Activated naive CD8-positive, alpha-beta T cell treated with anti-CD3 and anti-CD28 coated beads, Interleukin-2, amount 10 ng/mL, durations not matched to agents 7 days and 5 days (primary cell): ENCODE data around the gene RSF1. TPM values are rescaled to one million over a fixed set of nuclear protein-coding genes. Genes with fewer than 3 reads are reported as not detected.

Experiments used
- ATAC-seq: fragments of 150-1000 bp; cut with Tn5 transposase; one replicate; pipeline ENCODE4 v1.10.0; 2021; ENCODE audit warnings: low read depth, moderate library complexity
- POLR2A ChIA-PET: fragments of 350-600 bp; sonication (Branson Sonifier 250); formaldehyde crosslinking; loops from one replicate; lab custom pipeline; 2021; ENCODE audit warnings: antibody characterized with exemption; lab: Charles Lee
- DNase-seq: peaks from one replicate; pipeline ENCODE4 v3.0.0; 2021
- H3K27ac Mint-ChIP-seq: one replicate; pipeline ENCODE4 v1.8.0; 2022; ENCODE audit warnings: mild to moderate bottlenecking, mixed read lengths
- H3K27me3 Mint-ChIP-seq: one replicate; pipeline ENCODE4 v1.8.0; 2022; ENCODE audit warnings: mild to moderate bottlenecking, moderate library complexity, mixed read lengths
- H3K36me3 Mint-ChIP-seq: one replicate; pipeline ENCODE4 v1.8.0; 2021; ENCODE audit warnings: mild to moderate bottlenecking, mixed read lengths
- H3K4me1 Mint-ChIP-seq: one replicate; pipeline ENCODE4 v1.8.0; 2021; ENCODE audit warnings: mixed read lengths
- H3K4me3 Mint-ChIP-seq: one replicate; pipeline ENCODE4 v1.8.0; 2022; ENCODE audit warnings: mild to moderate bottlenecking, moderate library complexity, mixed read lengths
- H3K9me3 Mint-ChIP-seq: one replicate; pipeline ENCODE4 v1.8.0; 2021; ENCODE audit warnings: mixed read lengths
- total RNA-seq, 2 experiments: library from RNA; stranded (reverse); gene quantifications; one replicate each; pipeline ENCODE4 v1.2.3, GENCODE V29; 2021

RSF1 gene
- total RNA-seq, 2 experiments from 2014 or later, result 64.8 to 74.1 TPM

- Mint-ChIP-seq H3K9me3 (no peaks in the 10 kb centered on the region), H3K27ac (no peak overlapping the region), H3K27me3 (no peaks in the 10 kb centered on the region), H3K4me3 (no peak overlapping the region), H3K4me1 (no peaks in the 10 kb centered on the region), H3K36me3 (peaks cover 40% of the 10 kb centered on the region)
- no peak for DNase-seq
- no peak for ATAC-seq
- POLR2A ChIA-PET, result no interaction called here
Observed at GRCh38 chr11:77677138-77677537, 143.4 kb downstream of the RSF1 start.

- no peaks in the 10 kb centered on the region for H3K4me1 Mint-ChIP-seq
- H3K27ac Mint-ChIP-seq, result no peak overlapping the region
- no peak overlapping the region for H3K4me3 Mint-ChIP-seq
- H3K9me3 Mint-ChIP-seq, result no peaks in the 10 kb centered on the region
- peaks cover 57% of the 10 kb centered on the region for H3K36me3 Mint-ChIP-seq
- no peaks in the 10 kb centered on the region for H3K27me3 Mint-ChIP-seq
- DNase-seq, result no peak
- POLR2A ChIA-PET, result no interaction called here
- ATAC-seq, result no peak
Observed at GRCh38 chr11:77672264-77672663, 148.3 kb downstream of the RSF1 start.

- Mint-ChIP-seq H3K4me1 (no peaks in the 10 kb centered on the region), H3K4me3 (no peak overlapping the region), H3K36me3 (peaks cover 43% of the 10 kb centered on the region), H3K9me3 (no peaks in the 10 kb centered on the region), H3K27ac (no peak overlapping the region), H3K27me3 (no peaks in the 10 kb centered on the region)
- DNase-seq, result no peak
- POLR2A ChIA-PET, result no interaction called here
- ATAC-seq, result no peak
Observed at GRCh38 chr11:77669848-77670511, 150.5 kb downstream of the RSF1 start.

GRCh38 chr11:77668760-77669159 is 151.8 kb downstream of the RSF1 start:
- ATAC-seq (no peak), DNase-seq (no peak)
- H3K27me3 Mint-ChIP-seq, result no peaks in the 10 kb centered on the region
- POLR2A ChIA-PET, result no interaction called here
- H3K36me3 Mint-ChIP-seq, result peaks cover 37% of the 10 kb centered on the region
- no peak overlapping the region for H3K4me3 Mint-ChIP-seq
- H3K27ac Mint-ChIP-seq, result no peak overlapping the region
- no peaks in the 10 kb centered on the region for H3K4me1 Mint-ChIP-seq
- H3K9me3 Mint-ChIP-seq, result no peaks in the 10 kb centered on the region

GRCh38 chr11:77665240-77665965 is 155.1 kb downstream of the RSF1 start:
- H3K27me3 Mint-ChIP-seq, result no peaks in the 10 kb centered on the region
- peaks cover 21% of the 10 kb centered on the region for H3K36me3 Mint-ChIP-seq
- ATAC-seq (no peak), DNase-seq (no peak)
- H3K4me1 Mint-ChIP-seq, result no peaks in the 10 kb centered on the region
- POLR2A ChIA-PET, result no interaction called here
- H3K4me3 Mint-ChIP-seq, result no peak overlapping the region
- H3K27ac Mint-ChIP-seq, result no peak overlapping the region
- no peaks in the 10 kb centered on the region for H3K9me3 Mint-ChIP-seq

GRCh38 chr11:77661670-77662069 is 158.9 kb downstream of the RSF1 start:
- Mint-ChIP-seq H3K9me3 (no peaks in the 10 kb centered on the region), H3K4me3 (no peak overlapping the region), H3K36me3 (peaks cover 2% of the 10 kb centered on the region), H3K27ac (no peak overlapping the region), H3K4me1 (no peaks in the 10 kb centered on the region), H3K27me3 (peaks cover 2% of the 10 kb centered on the region)
- DNase-seq, result no peak
- POLR2A ChIA-PET, result no interaction called here
- ATAC-seq, result no peak

GRCh38 chr11:77660947-77661346 is 159.6 kb downstream of the RSF1 start:
- DNase-seq (no peak), ATAC-seq (no peak)
- Mint-ChIP-seq H3K4me3 (no peak overlapping the region), H3K9me3 (no peaks in the 10 kb centered on the region), H3K36me3 (peaks cover 2% of the 10 kb centered on the region), H3K27ac (no peak overlapping the region), H3K27me3 (peaks cover 2% of the 10 kb centered on the region), H3K4me1 (no peaks in the 10 kb centered on the region)
- POLR2A ChIA-PET, result interaction anchor here (1.1 kb wide), 1 partner anchor 21 kb away, joined by 5 read pairs; no protein-coding TSS in a partner anchor

- Mint-ChIP-seq H3K36me3 (no peaks in the 10 kb centered on the region), H3K27me3 (peaks cover 2% of the 10 kb centered on the region), H3K4me3 (no peak overlapping the region), H3K9me3 (no peaks in the 10 kb centered on the region), H3K4me1 (no peaks in the 10 kb centered on the region), H3K27ac (no peak overlapping the region)
- no peak for ATAC-seq
- POLR2A ChIA-PET, result no interaction called here
- DNase-seq, result no peak
Observed at GRCh38 chr11:77658213-77659013, 162.1 kb downstream of the RSF1 start.

- no peaks in the 10 kb centered on the region for H3K36me3 Mint-ChIP-seq
- H3K27ac Mint-ChIP-seq, result no peak overlapping the region
- peaks cover 2% of the 10 kb centered on the region for H3K27me3 Mint-ChIP-seq
- POLR2A ChIA-PET, result no interaction called here
- H3K4me1 Mint-ChIP-seq, result no peaks in the 10 kb centered on the region
- H3K9me3 Mint-ChIP-seq, result no peaks in the 10 kb centered on the region
- ATAC-seq (no peak), DNase-seq (no peak)
- no peak overlapping the region for H3K4me3 Mint-ChIP-seq
Observed at GRCh38 chr11:77656362-77656761, 164.2 kb downstream of the RSF1 start.

- POLR2A ChIA-PET, result no interaction called here
- DNase-seq, result no peak
- no peak overlapping the region for H3K4me3 Mint-ChIP-seq
- H3K27me3 Mint-ChIP-seq, result peaks cover 2% of the 10 kb centered on the region
- no peaks in the 10 kb centered on the region for H3K9me3 Mint-ChIP-seq
- no peak overlapping the region for H3K27ac Mint-ChIP-seq
- no peak for ATAC-seq
- no peaks in the 10 kb centered on the region for H3K36me3 Mint-ChIP-seq
- H3K4me1 Mint-ChIP-seq, result no peaks in the 10 kb centered on the region
Observed at GRCh38 chr11:77654770-77655434, 165.6 kb downstream of the RSF1 start.

- Mint-ChIP-seq H3K36me3 (no peaks in the 10 kb centered on the region), H3K4me1 (no peaks in the 10 kb centered on the region), H3K27ac (no peak overlapping the region), H3K9me3 (no peaks in the 10 kb centered on the region), H3K27me3 (no peaks in the 10 kb centered on the region), H3K4me3 (no peak overlapping the region)
- POLR2A ChIA-PET, result no interaction called here
- no peak for DNase-seq
- no peak for ATAC-seq
Observed at GRCh38 chr11:77650123-77650522, 170.4 kb downstream of the RSF1 start.

- DNase-seq (no peak), ATAC-seq (no peak)
- POLR2A ChIA-PET, result interaction anchor here (0.6 kb wide), 1 partner anchor 540 kb away, joined by 3 read pairs; the partner anchor contains the start of gene KCTD21
- Mint-ChIP-seq H3K27ac (no peak overlapping the region), H3K9me3 (no peaks in the 10 kb centered on the region), H3K27me3 (no peaks in the 10 kb centered on the region), H3K36me3 (no peaks in the 10 kb centered on the region), H3K4me1 (peaks cover 3% of the 10 kb centered on the region), H3K4me3 (no peak overlapping the region)
Observed at GRCh38 chr11:77647654-77648305, 172.7 kb downstream of the RSF1 start.

- Mint-ChIP-seq H3K9me3 (peaks cover 6% of the 10 kb centered on the region), H3K4me1 (peaks cover 5% of the 10 kb centered on the region), H3K27ac (no peak overlapping the region), H3K4me3 (no peak overlapping the region), H3K27me3 (no peaks in the 10 kb centered on the region), H3K36me3 (peaks cover 6% of the 10 kb centered on the region)
- DNase-seq (no peak), ATAC-seq (no peak)
- POLR2A ChIA-PET, result no interaction called here
Observed at GRCh38 chr11:77644887-77645286, 175.6 kb downstream of the RSF1 start.
